HepG2 (cell line): ENCODE data around the gene EFNA3. TPM values are rescaled to one million over a fixed set of nuclear protein-coding genes. Genes with fewer than 3 reads are reported as not detected.

Experiments
- CAMTA2 ChIP-seq: sonication (generic); formaldehyde crosslinking; IDR thresholded peaks from 2 replicates; pipeline ENCODE4 v1.4.0; 2020; ENCODE audit warnings: mild to moderate bottlenecking, missing genetic modification reagents, borderline replicate concordance
- DNMT3B ChIP-seq: conservative IDR thresholded peaks from 2 replicates; pipeline ENCODE4 v1.6.1; 2016; ENCODE audit warnings: missing biosample characterization, control low read depth
- FOXA3 ChIP-seq: IDR thresholded peaks from 2 replicates; pipeline ENCODE4 v1.6.1; 2016; ENCODE audit warnings: missing genetic modification reagents, missing compliant biosample characterization
- JUN ChIP-seq: sonication (generic); formaldehyde crosslinking; IDR thresholded peaks from 2 replicates; pipeline ENCODE4 v1.4.0; 2020; ENCODE audit warnings: mild to moderate bottlenecking, missing genetic modification reagents
- KAT2B ChIP-seq: fragments of 150-350 bp; IDR thresholded peaks from 2 replicates; pipeline ENCODE4 v1.6.1; 2014; ENCODE audit warnings: low read depth, low read length, borderline replicate concordance
- MYPOP ChIP-seq: sonication (generic); formaldehyde crosslinking; IDR thresholded peaks from 2 replicates; pipeline ENCODE4 v1.8.1; 2023; ENCODE audit warnings: mild to moderate bottlenecking, moderate library complexity, missing genetic modification reagents
- NCOR1 ChIP-seq: fragments of 200-600 bp; sonication (generic); IDR thresholded peaks from 2 replicates; pipeline ENCODE4 v1.7.0; 2017; ENCODE audit warnings: antibody characterized with exemption, low read length, borderline replicate concordance
- NFKBIZ ChIP-seq: IDR thresholded peaks from 2 replicates; pipeline ENCODE4 v1.6.1; 2018; ENCODE audit warnings: missing genetic modification reagents, missing compliant biosample characterization
- PAX8 ChIP-seq: sonication (generic); formaldehyde crosslinking; IDR thresholded peaks from 2 replicates; pipeline ENCODE4 v1.8.0; 2022; ENCODE audit warnings: mild to moderate bottlenecking, missing genetic modification reagents, borderline replicate concordance
- SRSF1 ChIP-seq: fragments of 200-400 bp; formaldehyde crosslinking; optimal IDR thresholded peaks from 2 replicates; pipeline ENCODE3; 2017; ENCODE audit warnings: mild to moderate bottlenecking, low read depth, low read length, moderate library complexity
- TP53 ChIP-seq: sonication (generic); formaldehyde crosslinking; conservative IDR thresholded peaks from 2 replicates; pipeline ENCODE4 v1.4.0; 2020; ENCODE audit warnings: missing genetic modification reagents
- ZNF30 ChIP-seq: sonication (generic); formaldehyde crosslinking; IDR thresholded peaks from 2 replicates; pipeline ENCODE4 v1.5.0; 2020; ENCODE audit warnings: mild to moderate bottlenecking, missing genetic modification reagents
- ZNF326 ChIP-seq: sonication (generic); formaldehyde crosslinking; IDR thresholded peaks from 2 replicates; pipeline ENCODE4 v1.4.0; 2020; ENCODE audit warnings: missing genetic modification reagents, borderline replicate concordance
- ZNF354B ChIP-seq: sonication (generic); formaldehyde crosslinking; IDR thresholded peaks from 2 replicates; pipeline ENCODE4 v1.8.0; 2022; ENCODE audit warnings: mild to moderate bottlenecking, missing genetic modification reagents
- ZNF674 ChIP-seq: sonication (generic); formaldehyde crosslinking; IDR thresholded peaks from 2 replicates; pipeline ENCODE4 v1.5.0; 2020; ENCODE audit warnings: low read depth, mild to moderate bottlenecking, missing genetic modification reagents
- ZNF792 ChIP-seq: IDR thresholded peaks from 2 replicates; pipeline ENCODE4 v1.6.1; 2016
- ZNF878 ChIP-seq: sonication (generic); formaldehyde crosslinking; IDR thresholded peaks from 2 replicates; pipeline ENCODE4 v1.8.1; 2023; ENCODE audit warnings: mild to moderate bottlenecking, missing genetic modification reagents, moderate library complexity
- ZSCAN5A ChIP-seq: sonication (generic); formaldehyde crosslinking; IDR thresholded peaks from 2 replicates; pipeline ENCODE4 v1.8.0; 2022; ENCODE audit warnings: mild to moderate bottlenecking, missing genetic modification reagents, borderline replicate concordance
- polyA plus RNA-seq, 8 experiments: library from polyadenylated mRNA; depleted of rRNA in 3 of 8; stranded (reverse) in 7 of 8; unstranded in 1 of 8; fragments of >200 nt; fragmentation: Illumina TruSeq in 4 of 8; extraction: Trizol in 4 of 8; gene quantifications; 2 replicates each; pipeline versions ENCODE4 v1.2.1 to v1.2.3, GENCODE V29; 2011 to 2016; ENCODE audit warnings: low read depth in 4 of 8, missing spikeins in 1 of 8, mixed read lengths in 1 of 8; ENCODE audit not compliant: insufficient read depth in 1 of 8
- total RNA-seq, 5 experiments: library from RNA; depleted of rRNA; stranded (reverse); fragments of >200 nt; fragmentation: Illumina TruSeq; extraction: Trizol; gene quantifications; 2 replicates each; pipeline ENCODE4 v1.2.3, GENCODE V29; 2016; ENCODE audit warnings: low read depth in 1 of 5
- TF ChIP-seq, protein P1 (sequence below): sonication (generic); formaldehyde crosslinking; IDR thresholded peaks from 2 replicates; pipeline ENCODE4 v1.4.0; 2020; ENCODE audit warnings: missing genetic modification reagents, borderline replicate concordance
- TF ChIP-seq, protein P2 (sequence below): sonication (generic); formaldehyde crosslinking; IDR thresholded peaks from 2 replicates; pipeline ENCODE4 v1.5.0; 2020; ENCODE audit warnings: mild to moderate bottlenecking, low read depth, missing genetic modification reagents, borderline replicate concordance
- TF ChIP-seq, protein P3 (sequence below): sonication (generic); formaldehyde crosslinking; IDR thresholded peaks from 2 replicates; pipeline ENCODE4 v1.4.0; 2020; ENCODE audit warnings: mild to moderate bottlenecking, missing genetic modification reagents

EFNA3 gene
- total and polyA plus RNA-seq, 2 of the 13 experiments (the other 11 are each of a cell fraction or from before 2014, with no cell fraction given) = 1.0 to 5.7 TPM

- TF ChIP-seq ZSCAN5A (CRISPR knock-in tag) (0 out of 2 replicates have a peak, but pooled peaks have one; percentile 7), MYPOP (CRISPR knock-in tag) (peak; percentile 27; the same call in 1 of the 2 replicates), KAT2B (no peak), ZNF326 (peak; percentile 13; the same call in 1 of the 2 replicates), PAX8 (0 out of 2 replicates have a peak, but pooled peaks have one; percentile 91), FOXA3 (peak; percentile 41), ZNF878 (CRISPR knock-in tag) (peak; percentile 65), ZNF792 (CRISPR knock-in tag) (no peak), NFKBIZ (CRISPR knock-in tag) (no peak), DNMT3B (CRISPR knock-in tag) (peak; percentile 73; the same call in 1 of the 2 replicates), TP53 (CRISPR knock-in tag) (no peak), ZNF674 (no peak), NCOR1 (peak; percentile 12; the same call in 1 of the 2 replicates), JUN (CRISPR knock-in tag) (no peak; the same call in 1 of the 2 replicates), CAMTA2 (CRISPR knock-in tag) (no peak), ZNF354B (no peak), ZNF30 (CRISPR knock-in tag) (no peak), SRSF1 (no peak)
- TF ChIP-seq, protein P1, sequence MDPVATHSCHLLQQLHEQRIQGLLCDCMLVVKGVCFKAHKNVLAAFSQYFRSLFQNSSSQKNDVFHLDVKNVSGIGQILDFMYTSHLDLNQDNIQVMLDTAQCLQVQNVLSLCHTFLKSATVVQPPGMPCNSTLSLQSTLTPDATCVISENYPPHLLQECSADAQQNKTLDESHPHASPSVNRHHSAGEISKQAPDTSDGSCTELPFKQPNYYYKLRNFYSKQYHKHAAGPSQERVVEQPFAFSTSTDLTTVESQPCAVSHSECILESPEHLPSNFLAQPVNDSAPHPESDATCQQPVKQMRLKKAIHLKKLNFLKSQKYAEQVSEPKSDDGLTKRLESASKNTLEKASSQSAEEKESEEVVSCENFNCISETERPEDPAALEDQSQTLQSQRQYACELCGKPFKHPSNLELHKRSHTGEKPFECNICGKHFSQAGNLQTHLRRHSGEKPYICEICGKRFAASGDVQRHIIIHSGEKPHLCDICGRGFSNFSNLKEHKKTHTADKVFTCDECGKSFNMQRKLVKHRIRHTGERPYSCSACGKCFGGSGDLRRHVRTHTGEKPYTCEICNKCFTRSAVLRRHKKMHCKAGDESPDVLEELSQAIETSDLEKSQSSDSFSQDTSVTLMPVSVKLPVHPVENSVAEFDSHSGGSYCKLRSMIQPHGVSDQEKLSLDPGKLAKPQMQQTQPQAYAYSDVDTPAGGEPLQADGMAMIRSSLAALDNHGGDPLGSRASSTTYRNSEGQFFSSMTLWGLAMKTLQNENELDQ = no peak
- TF ChIP-seq, protein P2, sequence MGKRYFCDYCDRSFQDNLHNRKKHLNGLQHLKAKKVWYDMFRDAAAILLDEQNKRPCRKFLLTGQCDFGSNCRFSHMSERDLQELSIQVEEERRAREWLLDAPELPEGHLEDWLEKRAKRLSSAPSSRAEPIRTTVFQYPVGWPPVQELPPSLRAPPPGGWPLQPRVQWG = no peak
- TF ChIP-seq, protein P3, sequence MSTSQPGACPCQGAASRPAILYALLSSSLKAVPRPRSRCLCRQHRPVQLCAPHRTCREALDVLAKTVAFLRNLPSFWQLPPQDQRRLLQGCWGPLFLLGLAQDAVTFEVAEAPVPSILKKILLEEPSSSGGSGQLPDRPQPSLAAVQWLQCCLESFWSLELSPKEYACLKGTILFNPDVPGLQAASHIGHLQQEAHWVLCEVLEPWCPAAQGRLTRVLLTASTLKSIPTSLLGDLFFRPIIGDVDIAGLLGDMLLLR (CRISPR knock-in tag) = no peak; the same call in 1 of the 2 replicates
These were observed 56.9 kb downstream of the EFNA3 start, which contains the start of gene SLC50A1 (continued) for GRCh38 chr1:155135415-155136028.
